ENCODE data around the gene SHANK2.

GRCh38 chr11:71203681-71204080, 48.7 kb downstream of the SHANK2 start:
- TF ChIP-seq EZH2 (IDR thresholded peaks at IDR 0.05; ENCODE audit: low read length): no peak
- TF ChIP-seq, protein P1, sequence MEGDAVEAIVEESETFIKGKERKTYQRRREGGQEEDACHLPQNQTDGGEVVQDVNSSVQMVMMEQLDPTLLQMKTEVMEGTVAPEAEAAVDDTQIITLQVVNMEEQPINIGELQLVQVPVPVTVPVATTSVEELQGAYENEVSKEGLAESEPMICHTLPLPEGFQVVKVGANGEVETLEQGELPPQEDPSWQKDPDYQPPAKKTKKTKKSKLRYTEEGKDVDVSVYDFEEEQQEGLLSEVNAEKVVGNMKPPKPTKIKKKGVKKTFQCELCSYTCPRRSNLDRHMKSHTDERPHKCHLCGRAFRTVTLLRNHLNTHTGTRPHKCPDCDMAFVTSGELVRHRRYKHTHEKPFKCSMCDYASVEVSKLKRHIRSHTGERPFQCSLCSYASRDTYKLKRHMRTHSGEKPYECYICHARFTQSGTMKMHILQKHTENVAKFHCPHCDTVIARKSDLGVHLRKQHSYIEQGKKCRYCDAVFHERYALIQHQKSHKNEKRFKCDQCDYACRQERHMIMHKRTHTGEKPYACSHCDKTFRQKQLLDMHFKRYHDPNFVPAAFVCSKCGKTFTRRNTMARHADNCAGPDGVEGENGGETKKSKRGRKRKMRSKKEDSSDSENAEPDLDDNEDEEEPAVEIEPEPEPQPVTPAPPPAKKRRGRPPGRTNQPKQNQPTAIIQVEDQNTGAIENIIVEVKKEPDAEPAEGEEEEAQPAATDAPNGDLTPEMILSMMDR (optimal IDR thresholded peaks at IDR 0.05 in 1 of 3, IDR thresholded peaks at IDR 0.05 in 1 of 3, conservative IDR thresholded peaks at IDR 0.05 in 1 of 3; ENCODE audit: extremely low read depth in 1 of 3, insufficient read depth in 2 of 3, low read length in 3 of 3): no peak
